D721Med (cell line): ENCODE data around the gene CGREF1.

Source experiments
- DNase-seq: peaks from one replicate; pipeline ENCODE4 v3.0.0; 2011; ENCODE audit warnings: low spot score; ENCODE audit not compliant: insufficient read length
- FAIRE-seq: peaks from 2 replicates; lab custom pipeline; 2011; peaks lifted over from hg19 to GRCh38; lab: Jason Lieb, UNC
- CTCF ChIP-seq: IDR thresholded peaks from 2 replicates; pipeline ENCODE4 v1.5.1; 2012; ENCODE audit warnings: mild to moderate bottlenecking, control low read depth; ENCODE audit not compliant: insufficient read depth; ENCODE audit errors: missing control alignments

The CGREF1 gene

GRCh38 chr2:27085673-27086089 lies 33.2 kb downstream of the CGREF1 start:
- peak; percentile 69 for DNase-seq
- no peak for FAIRE-seq
- peak; percentile 52 for TF ChIP-seq CTCF

- FAIRE-seq (no peak), DNase-seq (no peak)
- no peak for TF ChIP-seq CTCF
Observed at GRCh38 chr2:27085062-27085672, 33.8 kb downstream of the CGREF1 start.

GRCh38 chr2:27084297-27085061 lies 34.4 kb downstream of the CGREF1 start:
- FAIRE-seq = no peak
- no peak for TF ChIP-seq CTCF
- DNase-seq = no peak

- FAIRE-seq (no peak), DNase-seq (no peak)
- TF ChIP-seq CTCF = no peak
Observed at GRCh38 chr2:27083410-27084296, 35.3 kb downstream of the CGREF1 start.

GRCh38 chr2:27082773-27083409 lies 36.0 kb downstream of the CGREF1 start:
- no peak for DNase-seq
- TF ChIP-seq CTCF = no peak
- FAIRE-seq = no peak

- no peak for TF ChIP-seq CTCF
- DNase-seq (no peak), FAIRE-seq (no peak)
Observed at GRCh38 chr2:27081984-27082772, 36.8 kb downstream of the CGREF1 start.
